Endothelial cell of umbilical vein (primary cell): ENCODE results near the gene RELL1. TPM values are rescaled to one million over a fixed set of nuclear protein-coding genes. Genes with fewer than 3 reads are reported as not detected.

ENCODE experiments used
- BruUV-seq: library from RNA; stranded (reverse); fragments of 400-500 nt; replicated peaks from 2 replicates; lab custom pipeline; 2021; lab: Mats Ljungman, UMichigan
- CTCF ChIA-PET: fragments of 300-600, 350-600 bp; sonication (Branson Sonifier 250); formaldehyde crosslinking; loops from one replicate; lab custom pipeline; 2021; ENCODE audit warnings: antibody characterized with exemption, inconsistent platforms; lab: Charles Lee
- POLR2A ChIA-PET: fragments of 300-600, 350-600 bp; sonication (Branson Sonifier 250); formaldehyde crosslinking; loops from one replicate; lab custom pipeline; 2021; ENCODE audit warnings: antibody characterized with exemption, inconsistent platforms; lab: Charles Lee
- DNase-seq: peaks from one replicate; pipeline ENCODE4 v3.0.0-alpha.2; 2011; ENCODE audit warnings: low read depth, low spot score
- FAIRE-seq: peaks from 2 replicates; lab custom pipeline; 2011; peaks lifted over from hg19 to GRCh38; lab: Jason Lieb, UNC
- H2AFZ ChIP-seq: 2 replicates; pipeline ENCODE4 v1.6.0; 2012; ENCODE audit warnings: low read depth, low read length, control low read depth, inconsistent platforms
- H3K27ac ChIP-seq: 2 replicates; pipeline ENCODE4 v1.5.1; 2011; ENCODE audit warnings: low read depth, mild to moderate bottlenecking, control low read depth, low read length, moderate library complexity; ENCODE audit not compliant: insufficient read depth
- H3K27me3 ChIP-seq, 2 experiments: 2 replicates each; pipeline versions ENCODE4 v1.6.0 to v1.6.1; 2011; ENCODE audit warnings: low read length in 2 of 2, mixed read lengths in 1 of 2; ENCODE audit not compliant: control insufficient read depth in 2 of 2, insufficient read depth in 2 of 2
- H3K36me3 ChIP-seq, 2 experiments: 2 replicates in 1 of 2; 3 replicates in 1 of 2; pipeline ENCODE4 v1.5.1; 2011; ENCODE audit warnings: low read length in 2 of 2, mild to moderate bottlenecking in 1 of 2, moderate library complexity in 1 of 2; ENCODE audit not compliant: control insufficient read depth in 2 of 2, insufficient read depth in 2 of 2; ENCODE audit errors: extremely low read depth in 1 of 2
- H3K4me1 ChIP-seq: 3 replicates; pipeline ENCODE4 v1.5.1; 2011; ENCODE audit warnings: mild to moderate bottlenecking, low read length; ENCODE audit not compliant: control insufficient read depth, insufficient read depth; ENCODE audit errors: extremely low read depth
- H3K4me2 ChIP-seq: 2 replicates; pipeline ENCODE4 v1.6.1; 2011; ENCODE audit warnings: low read length, control low read depth, mixed read lengths; ENCODE audit not compliant: insufficient read depth
- H3K4me3 ChIP-seq, 3 experiments: fragments of 200-600 bp in 1 of 3; sonication (generic), shearing (Covaris generic) in 1 of 3; replicated peaks in 1 of 3; 2 replicates each; pipeline ENCODE4 v1.5.1; 2011 to 2016; ENCODE audit warnings: control low read depth in 3 of 3, low read length in 3 of 3, mild to moderate bottlenecking in 2 of 3, inconsistent platforms in 1 of 3, low read depth in 1 of 3, moderate library complexity in 1 of 3; ENCODE audit not compliant: insufficient read depth in 1 of 3
- H3K79me2 ChIP-seq: 2 replicates; pipeline ENCODE4 v1.6.0; 2012; ENCODE audit warnings: low read length, inconsistent platforms; ENCODE audit not compliant: control insufficient read depth, insufficient read depth
- H3K9ac ChIP-seq: replicated peaks from 2 replicates; pipeline ENCODE3; 2011; ENCODE audit warnings: low read length, control low read depth; ENCODE audit not compliant: insufficient read depth; ENCODE audit errors: extremely low read depth
- H3K9me1 ChIP-seq: replicated peaks from 3 replicates; pipeline ENCODE4 v1.6.0; 2011; ENCODE audit warnings: mild to moderate bottlenecking, low read length; ENCODE audit not compliant: control insufficient read depth, insufficient read depth; ENCODE audit errors: extremely low read depth
- H3K9me3 ChIP-seq: replicated peaks from 2 replicates; pipeline ENCODE4 v1.5.1; 2012; ENCODE audit warnings: low read length, inconsistent platforms; ENCODE audit not compliant: control insufficient read depth, insufficient read depth
- H4K20me1 ChIP-seq: replicated peaks from 2 replicates; pipeline ENCODE3; 2011; ENCODE audit warnings: mild to moderate bottlenecking, low read length; ENCODE audit not compliant: control insufficient read depth, insufficient read depth; ENCODE audit errors: extremely low read depth
- CTCF ChIP-seq, 2 donors: IDR thresholded peaks; 1 replicate in 1 of 2; 2 replicates in 1 of 2; pipeline ENCODE4 v1.5.1; 2011; ENCODE audit warnings: low read length in 2 of 2, mild to moderate bottlenecking in 2 of 2, moderate library complexity in 2 of 2, control low read depth in 1 of 2, inconsistent platforms in 1 of 2, low read depth in 1 of 2; ENCODE audit not compliant: insufficient read depth in 1 of 2; ENCODE audit errors: extremely low read depth in 1 of 2
- EZH2 ChIP-seq: IDR thresholded peaks from 2 replicates; pipeline ENCODE4 v1.6.1; 2012; ENCODE audit warnings: borderline replicate concordance, low read depth, mild to moderate bottlenecking, moderate library complexity, low read length, inconsistent platforms; ENCODE audit not compliant: severe bottlenecking
- FOS ChIP-seq: IDR thresholded peaks from 2 replicates; pipeline ENCODE4 v1.6.1; 2011; ENCODE audit warnings: mild to moderate bottlenecking, low read length, moderate library complexity, borderline replicate concordance; ENCODE audit not compliant: insufficient read depth
- GATA2 ChIP-seq: IDR thresholded peaks from 2 replicates; pipeline ENCODE4 v1.7.0; 2011; ENCODE audit warnings: low read depth, mild to moderate bottlenecking, moderate library complexity, mixed read lengths, low read length; ENCODE audit not compliant: insufficient read length, insufficient read depth
- JUN ChIP-seq: IDR thresholded peaks from 2 replicates; pipeline ENCODE4 v1.6.1; 2011; ENCODE audit warnings: borderline replicate concordance, low read depth; ENCODE audit not compliant: insufficient read length, insufficient read depth
- MYC ChIP-seq: IDR thresholded peaks from one replicate; pipeline ENCODE4 v1.6.1; 2011; ENCODE audit warnings: mild to moderate bottlenecking, low read depth, low read length
- POLR2A ChIP-seq: IDR thresholded peaks from 2 replicates; pipeline ENCODE4 v1.6.1; 2012; ENCODE audit warnings: low read depth, mild to moderate bottlenecking, control low read depth, low read length
- POLR2AphosphoS5 ChIP-seq: IDR thresholded peaks from 2 replicates; pipeline ENCODE4 v1.6.1; 2012; ENCODE audit warnings: low read depth, mild to moderate bottlenecking, control low read depth, low read length, moderate library complexity; ENCODE audit not compliant: insufficient read depth
- dilution Hi-C: fragments of 300-500 bp; cut with MboI; formaldehyde crosslinking; loops from one replicate; pipeline ENCODE4 v1.15.0; 2019; ENCODE audit warnings: low sequenced_read_pairs; ENCODE audit not compliant: extremely low pct_ligation_motif_present
- intact Hi-C: fragments of 100-400 bp; cut with micrococcal nuclease; formaldehyde crosslinking; loops from one replicate; pipeline ENCODE4 v1.10.0; 2022
- polyA plus RNA-seq, 4 experiments: library from polyadenylated mRNA; depleted of rRNA in 3 of 4; stranded (reverse) in 3 of 4; unstranded in 1 of 4; fragments of >200 nt; gene quantifications; 2 replicates each; pipeline versions ENCODE4 v1.2.1 to v1.2.3, GENCODE V29; 2011 to 2012; ENCODE audit warnings: missing spikeins in 1 of 4
- total RNA-seq: library from RNA; stranded (reverse); gene quantifications from 2 replicates; pipeline ENCODE4 v1.2.3, GENCODE V29; 2021
- TF ChIP-seq, protein P1 (sequence below): IDR thresholded peaks from 2 replicates; pipeline ENCODE4 v1.6.1; 2011; ENCODE audit not compliant: insufficient read depth, insufficient read length

Gene RELL1
- total and polyA plus RNA-seq, 2 donors (not counting 3 experiments of a cell fraction or from before 2014, with no cell fraction given) = 20.8 to 91.7 TPM

- peaks cover 60% of the 10 kb centered on the region for H3K79me2 ChIP-seq
- H3K9ac ChIP-seq = no peak overlapping the region
- dilution Hi-C loops = no loop called here
- DNase-seq (no peak), FAIRE-seq (peak; percentile 21)
- H3K36me3 ChIP-seq = no peaks in the 10 kb centered on the region
- H4K20me1 ChIP-seq = no peaks in the 10 kb centered on the region
- H3K9me3 ChIP-seq = no peaks in the 10 kb centered on the region
- no peak for TF ChIP-seq GATA2
- no peak for TF ChIP-seq FOS
- TF ChIP-seq EZH2 = no peak
- TF ChIP-seq JUN = no peak
- no peak for TF ChIP-seq CTCF (IDR thresholded peaks at IDR 0.05; ENCODE audit: extremely low read depth in 1 of 2, insufficient read depth in 1 of 2, low read depth in 1 of 2, low read length in 2 of 2)
- no peak for TF ChIP-seq POLR2AphosphoS5
- TF ChIP-seq MYC = no peak
- TF ChIP-seq, protein P1, sequence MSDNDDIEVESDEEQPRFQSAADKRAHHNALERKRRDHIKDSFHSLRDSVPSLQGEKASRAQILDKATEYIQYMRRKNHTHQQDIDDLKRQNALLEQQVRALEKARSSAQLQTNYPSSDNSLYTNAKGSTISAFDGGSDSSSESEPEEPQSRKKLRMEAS = no peak
- TF ChIP-seq POLR2A = no peak
- H3K27me3 ChIP-seq = no peaks in the 10 kb centered on the region
- H3K4me2 ChIP-seq = peak overlapping the region; percentile 37
- H3K4me3 ChIP-seq = no peak overlapping the region
- H3K4me1 ChIP-seq = peaks cover 64% of the 10 kb centered on the region
- ChIA-PET POLR2A (no interaction called here), CTCF (interaction anchor here (1.1 to 2.5 kb wide), 2 partner anchors 11 to 13 kb away, joined by 3 to 8 read pairs; no protein-coding TSS in a partner anchor)
- BruUV-seq = no TSS peak
- H3K27ac ChIP-seq = peak overlapping the region; percentile 6
- intact Hi-C loops = no loop called here
- no peaks in the 10 kb centered on the region for H3K9me1 ChIP-seq
- H2AFZ ChIP-seq = no peak overlapping the region
Measured at GRCh38 chr4:37663552-37663951, 22.6 kb downstream of the RELL1 start.
